Adrenal gland (tissue), 12 donors: ENCODE measurements around the gene SF3B3. TPM values are rescaled to one million over a fixed set of nuclear protein-coding genes. Genes with fewer than 3 reads are reported as not detected.

Experiments used
- DNase-seq, 7 donors: peaks; one replicate each; pipeline ENCODE4 v3.0.0-alpha.2; 2019 to 2020
- H3K27ac ChIP-seq, 5 donors: fragments of 200-600 bp; sonication (generic) in 4 of 5; 1 replicate in 3 of 5; 2 replicates in 2 of 5; pipeline versions ENCODE4 v1.5.1 to v1.8.0; 2016 to 2020; ENCODE audit warnings: mild to moderate bottlenecking in 1 of 5
- H3K27me3 ChIP-seq: fragments of 200-600 bp; 2 replicates; pipeline ENCODE4 v1.8.0; 2021
- H3K36me3 ChIP-seq, 2 donors: fragments of 200-600 bp; replicated peaks in 1 of 2; 1 replicate in 1 of 2; 2 replicates in 1 of 2; pipeline versions ENCODE4 v1.5.1 to v1.8.0; 2018 to 2022
- H3K4me1 ChIP-seq, 2 donors: fragments of 200-600 bp; replicated peaks in 1 of 2; 1 replicate in 1 of 2; 2 replicates in 1 of 2; pipeline versions ENCODE4 v1.5.1 to v1.8.0; 2018 to 2021
- H3K4me3 ChIP-seq, 4 donors: fragments of 200-600 bp; sonication (generic) in 3 of 4; one replicate each; pipeline ENCODE4 v1.5.1; 2016 to 2018
- H3K9me3 ChIP-seq, 3 donors: fragments of 200-600 bp; sonication (generic) in 1 of 3; replicated peaks in 1 of 3; 1 replicate in 2 of 3; 2 replicates in 1 of 3; pipeline versions ENCODE4 v1.5.1 to v1.8.0; 2016 to 2021
- CTCF ChIP-seq, 6 experiments: fragments of 450-650 bp in 4 of 6; fragments of 200-600 bp in 2 of 6; sonication (generic) in 1 of 6; IDR thresholded peaks; 1 replicate in 5 of 6; 2 replicates in 1 of 6; pipeline versions ENCODE4 v1.5.1 to v1.8.0; 2016 to 2021; ENCODE audit warnings: antibody characterized with exemption in 6 of 6, mild to moderate bottlenecking in 2 of 6, moderate library complexity in 1 of 6
- POLR2A ChIP-seq, 2 donors: fragments of 450-650 bp; IDR thresholded peaks; one replicate each; pipeline ENCODE4 v1.6.1; 2017; ENCODE audit warnings: antibody characterized with exemption in 2 of 2, mild to moderate bottlenecking in 2 of 2, moderate library complexity in 1 of 2
- WGBS, 4 donors: extraction: QIAGEN DNeasy Blood & Tissue Kit in 2 of 4; methylation state at CpG; one replicate each; pipeline versions ENCODE4 v1.1.5 to v1.1.7; 2013 to 2017; 5-methylcytosine and 5-hydroxymethylcytosine counted together
- intact Hi-C, 2 donors: fragments of 100-400 bp; cut with DNase I; formaldehyde crosslinking; loops; one replicate each; pipeline versions ENCODE4 v1.14.1 to v1.15.0; 2022 to 2023
- polyA plus RNA-seq, 3 donors: library from polyadenylated mRNA; stranded (reverse); fragments of 200-250 nt in 2 of 3; fragments of 350-450 nt in 1 of 3; fragmentation: Illumina TruSeq in 1 of 3; extraction: RNeasy Lipid Tissue Mini Kit (QIAGEN cat#74804) in 1 of 3; gene quantifications; one replicate each; pipeline ENCODE4 v1.2.3, GENCODE V29; 2013 to 2014
- total RNA-seq, 9 donors: library from RNA; depleted of rRNA in 4 of 9; stranded (reverse); fragments of >200 nt in 4 of 9; fragments of 120-200 nt in 1 of 9; fragmentation: NEBNext Ultra II Directional in 1 of 9; extraction: Animal tissue kit (Norgen Biotek cat#: 25700) in 1 of 9; gene quantifications; one replicate each; pipeline versions ENCODE4 v1.1.0 to v1.2.4, GENCODE V29; 2013 to 2023
- donor health status: healthy with polysubstance abuse.
- donor health status: Bipolar disorder and iron deficiency.
- donor health status: DM: yes; HTN: yes; CAD: no.
- donor health status: DM: no; HTN: no; CAD: no.
- donor health status: DM: no; HTN: no; CAD: no.
- donor health status: DM: yes; HTN: yes; CAD: no.

SF3B3 gene
- total and polyA plus RNA-seq, 12 donors, result 66.2 to 242 (median 139) TPM

DNA sequence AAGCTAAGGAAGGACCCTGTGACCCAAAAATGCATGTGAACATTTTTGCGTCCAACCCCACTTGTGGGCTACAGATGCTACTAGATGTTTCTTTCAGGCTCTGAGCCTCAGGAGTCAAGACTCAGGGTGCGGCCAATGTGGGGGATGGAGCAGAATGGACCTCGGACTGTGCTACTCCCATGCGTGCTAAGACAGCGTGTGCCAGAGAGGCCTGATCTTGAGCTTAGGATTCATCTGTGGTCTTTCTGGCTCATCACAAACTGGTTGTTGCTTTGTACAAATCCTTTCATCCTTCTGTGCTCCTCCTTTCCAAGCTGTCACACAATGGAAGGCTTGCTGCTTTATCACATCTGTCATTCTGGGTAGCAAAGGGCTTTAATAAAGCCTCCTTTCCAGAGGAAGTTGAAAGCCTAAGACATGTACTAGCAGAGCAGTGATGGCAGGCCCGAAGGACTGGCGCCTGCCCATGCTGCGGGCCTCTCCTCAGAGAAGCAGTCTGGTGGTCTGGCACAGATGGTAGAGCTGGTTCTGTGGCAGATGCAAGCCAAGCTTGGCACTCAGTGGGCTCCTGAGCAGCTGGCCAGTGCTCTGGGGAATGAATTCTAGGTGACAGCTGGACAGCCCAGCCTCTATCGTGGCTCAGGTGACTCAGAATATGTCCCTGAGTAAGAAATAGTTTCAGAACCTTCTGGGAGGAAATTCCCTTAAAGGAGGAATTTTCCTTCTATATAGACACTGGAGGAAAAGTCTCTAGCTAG lies 28.0 kb upstream of the SF3B3 start:
- H3K9me3 ChIP-seq, result no peaks in the 10 kb centered on the region
- H3K27me3 ChIP-seq, result no peaks in the 10 kb centered on the region
- TF ChIP-seq CTCF (IDR thresholded peaks at IDR 0.05), result no peak
- TF ChIP-seq POLR2A (IDR thresholded peaks at IDR 0.05), result no peak
- peaks cover 0 to 69% of the 10 kb centered on the region in 2 donors for H3K36me3 ChIP-seq
- H3K27ac ChIP-seq, result no peak overlapping the region
- intact Hi-C loops, result no loop called here
- DNase-seq, result no peak
- no peaks in the 10 kb centered on the region for H3K4me1 ChIP-seq
- 87 to 91% (median 87%) methylated on average over 9 of the region's 9 CpGs for WGBS, 4 donors
- H3K4me3 ChIP-seq, result no peak overlapping the region

DNA sequence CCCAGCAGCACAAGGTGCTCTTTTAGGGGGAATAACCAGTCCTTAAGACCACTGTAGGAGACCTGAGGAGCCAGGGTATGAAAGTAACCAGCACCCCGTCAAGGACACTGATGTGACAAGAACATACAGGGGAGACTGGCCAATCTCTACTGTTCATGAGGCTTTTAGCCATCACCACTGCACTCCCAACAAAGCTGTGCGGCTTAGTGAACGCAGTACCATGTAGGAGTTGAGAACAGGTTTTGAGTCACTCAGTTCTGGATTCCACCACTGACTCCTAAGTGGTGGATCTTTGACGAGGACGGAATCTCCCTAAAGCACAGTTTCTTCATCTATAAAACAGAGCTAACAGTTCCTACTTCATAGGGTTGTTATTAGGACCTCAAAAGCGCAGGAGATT lies 27.1 kb upstream of the SF3B3 start:
- no peak for DNase-seq
- TF ChIP-seq CTCF (IDR thresholded peaks at IDR 0.05) (no peak), POLR2A (IDR thresholded peaks at IDR 0.05) (no peak)
- H3K9me3 ChIP-seq, result no peaks in the 10 kb centered on the region
- peaks cover 0 to 74% of the 10 kb centered on the region in 2 donors for H3K36me3 ChIP-seq
- WGBS, 4 donors, result 94 to 95% (median 94%) methylated on average over 6 of the region's 6 CpGs
- no peak overlapping the region for H3K4me3 ChIP-seq
- no peaks in the 10 kb centered on the region for H3K27me3 ChIP-seq
- no peaks in the 10 kb centered on the region for H3K4me1 ChIP-seq
- H3K27ac ChIP-seq, result no peak overlapping the region
- intact Hi-C loops, result no loop called here

GRCh38 chr16:70508752-70509151 lies 14.9 kb upstream of the SF3B3 start:
- peaks cover 5 to 77% of the 10 kb centered on the region in 2 donors for H3K36me3 ChIP-seq
- no peaks in the 10 kb centered on the region for H3K27me3 ChIP-seq
- TF ChIP-seq CTCF (IDR thresholded peaks at IDR 0.05) (peak in 1 of 6 experiments; percentile 7), POLR2A (IDR thresholded peaks at IDR 0.05) (no peak)
- H3K4me3 ChIP-seq, result no peak overlapping the region
- DNase-seq, result no peak
- 58 to 71% (median 66%) methylated on average over 5 of the region's 5 CpGs for WGBS, 4 donors
- no peak overlapping the region for H3K27ac ChIP-seq
- no peaks in the 10 kb centered on the region for H3K9me3 ChIP-seq
- intact Hi-C loops, result no loop called here
- no peaks in the 10 kb centered on the region for H3K4me1 ChIP-seq

- DNase-seq, result no peak
- H3K36me3 ChIP-seq, result peaks cover 5 to 84% of the 10 kb centered on the region in 2 donors
- H3K4me3 ChIP-seq, result no peak overlapping the region
- 90 to 100% (median 92%) methylated on average over 3 of the region's 3 CpGs for WGBS, 4 donors
- no peak overlapping the region for H3K27ac ChIP-seq
- no peaks in the 10 kb centered on the region for H3K9me3 ChIP-seq
- H3K27me3 ChIP-seq, result no peaks in the 10 kb centered on the region
- no peaks in the 10 kb centered on the region for H3K4me1 ChIP-seq
- TF ChIP-seq POLR2A (IDR thresholded peaks at IDR 0.05) (no peak), CTCF (IDR thresholded peaks at IDR 0.05) (no peak)
- intact Hi-C loops, result no loop called here
Observed at GRCh38 chr16:70510216-70510615, 13.4 kb upstream of the SF3B3 start.
